PC-3 (cell line): Measurements from ENCODE around the gene LIF. TPM values are rescaled to one million over a fixed set of nuclear protein-coding genes. Genes with fewer than 3 reads are reported as not detected.

Experiments used
- ATAC-seq: fragments of 200-7000 bp; cut with Tn5 transposase; 2 replicates; pipeline ENCODE4 v1.9.1; 2020; ENCODE audit warnings: mild to moderate bottlenecking, moderate library complexity
- BruUV-seq: library from RNA; stranded (reverse); fragments of 400-500 nt; replicated peaks from 2 replicates; lab custom pipeline; 2021; lab: Mats Ljungman, UMichigan
- CTCF ChIA-PET: fragments of 300-600 bp; sonication (Branson Sonifier 250); formaldehyde crosslinking; loops from one replicate; lab custom pipeline; 2022; ENCODE audit warnings: antibody characterized with exemption; lab: Charles Lee
- POLR2A ChIA-PET: fragments of 300-600 bp; sonication (Branson Sonifier 250); formaldehyde crosslinking; loops from one replicate; lab custom pipeline; 2022; ENCODE audit warnings: antibody characterized with exemption; ENCODE audit not compliant: unreplicated experiment; lab: Charles Lee
- DNase-seq: peaks from one replicate; pipeline ENCODE4 v3.0.0-alpha.2; 2015
- H2AFZ ChIP-seq: fragments of 300-600 bp; sonication (generic); 2 replicates; pipeline ENCODE4 v1.6.0; 2016; ENCODE audit warnings: antibody characterized with exemption, low read length
- H3F3A ChIP-seq: fragments of 300-600 bp; sonication (generic); one replicate; pipeline ENCODE4 v1.6.0; 2017; ENCODE audit warnings: antibody characterized with exemption, low read length, control low read depth, mild to moderate bottlenecking; ENCODE audit not compliant: unreplicated experiment
- H3K27ac ChIP-seq: fragments of 300-600 bp; sonication (generic); 2 replicates; pipeline ENCODE4 v1.5.1; 2016; ENCODE audit warnings: mild to moderate bottlenecking, low read length
- H3K27me3 ChIP-seq: fragments of 300-600 bp; sonication (generic); 2 replicates; pipeline ENCODE4 v1.6.1; 2016; ENCODE audit warnings: low read length, mixed read lengths
- H3K36me3 ChIP-seq: fragments of 300-600 bp; sonication (generic); 2 replicates; pipeline ENCODE4 v1.6.1; 2016; ENCODE audit warnings: low read depth, mixed run types, low read length, mixed read lengths
- H3K4me1 ChIP-seq: fragments of 300-600 bp; sonication (generic); 2 replicates; pipeline ENCODE4 v1.5.1; 2016; ENCODE audit warnings: low read length; ENCODE audit not compliant: insufficient read depth
- H3K4me2 ChIP-seq: fragments of 300-600 bp; sonication (generic); 2 replicates; pipeline ENCODE4 v1.6.0; 2016; ENCODE audit warnings: low read length
- H3K4me3 ChIP-seq: fragments of 300-600 bp; sonication (generic); 2 replicates; pipeline ENCODE4 v1.5.1; 2016; ENCODE audit warnings: mild to moderate bottlenecking, low read length, mixed read lengths
- H3K79me2 ChIP-seq: fragments of 300-600 bp; sonication (generic); 2 replicates; pipeline ENCODE4 v1.6.1; 2017; ENCODE audit warnings: low read length, mixed read lengths
- H3K9ac ChIP-seq: fragments of 300-600 bp; sonication (generic); 2 replicates; pipeline ENCODE4 v1.6.0; 2016; ENCODE audit warnings: mild to moderate bottlenecking, low read length
- H3K9me2 ChIP-seq: fragments of 300-600 bp; sonication (generic); replicated peaks from 2 replicates; pipeline ENCODE4 v1.6.1; 2016; ENCODE audit warnings: mixed run types, low read length, mixed read lengths
- H3K9me3 ChIP-seq: fragments of 300-600 bp; sonication (generic); 2 replicates; pipeline ENCODE4 v1.6.1; 2016; ENCODE audit warnings: low read length, mixed read lengths
- H4K20me1 ChIP-seq: fragments of 300-600 bp; sonication (generic); 2 replicates; pipeline ENCODE4 v1.6.1; 2016; ENCODE audit warnings: low read length, mixed read lengths
- EZH2 ChIP-seq: fragments of 300-600 bp; sonication (generic); IDR thresholded peaks from one replicate; pipeline ENCODE4 v1.6.1; 2017; ENCODE audit warnings: antibody characterized with exemption, mild to moderate bottlenecking, low read length; ENCODE audit not compliant: unreplicated experiment
- EZH2phosphoT487 ChIP-seq: fragments of 300-600 bp; sonication (generic); IDR thresholded peaks from 2 replicates; pipeline ENCODE4 v1.6.1; 2018; ENCODE audit warnings: mild to moderate bottlenecking, antibody characterized with exemption, low read length, borderline replicate concordance
- intact Hi-C: fragments of 100-400 bp; cut with micrococcal nuclease; formaldehyde crosslinking; loops from 2 replicates; pipeline ENCODE4 v1.9.0; 2023
- total RNA-seq: library from RNA; depleted of rRNA; stranded (reverse); fragments of >200 nt; gene quantifications from 2 replicates; pipeline ENCODE4 v1.2.3, GENCODE V29; 2014
- TF ChIP-seq, protein P1 (sequence below): fragments of 300-600 bp; sonication (generic); conservative IDR thresholded peaks from 2 replicates; pipeline ENCODE4 v1.5.1; 2017; ENCODE audit warnings: antibody characterized with exemption, low read depth, mild to moderate bottlenecking, low read length

The LIF gene
- total RNA-seq, 1 experiment from 2014 or later: 64.1 TPM

DNA sequence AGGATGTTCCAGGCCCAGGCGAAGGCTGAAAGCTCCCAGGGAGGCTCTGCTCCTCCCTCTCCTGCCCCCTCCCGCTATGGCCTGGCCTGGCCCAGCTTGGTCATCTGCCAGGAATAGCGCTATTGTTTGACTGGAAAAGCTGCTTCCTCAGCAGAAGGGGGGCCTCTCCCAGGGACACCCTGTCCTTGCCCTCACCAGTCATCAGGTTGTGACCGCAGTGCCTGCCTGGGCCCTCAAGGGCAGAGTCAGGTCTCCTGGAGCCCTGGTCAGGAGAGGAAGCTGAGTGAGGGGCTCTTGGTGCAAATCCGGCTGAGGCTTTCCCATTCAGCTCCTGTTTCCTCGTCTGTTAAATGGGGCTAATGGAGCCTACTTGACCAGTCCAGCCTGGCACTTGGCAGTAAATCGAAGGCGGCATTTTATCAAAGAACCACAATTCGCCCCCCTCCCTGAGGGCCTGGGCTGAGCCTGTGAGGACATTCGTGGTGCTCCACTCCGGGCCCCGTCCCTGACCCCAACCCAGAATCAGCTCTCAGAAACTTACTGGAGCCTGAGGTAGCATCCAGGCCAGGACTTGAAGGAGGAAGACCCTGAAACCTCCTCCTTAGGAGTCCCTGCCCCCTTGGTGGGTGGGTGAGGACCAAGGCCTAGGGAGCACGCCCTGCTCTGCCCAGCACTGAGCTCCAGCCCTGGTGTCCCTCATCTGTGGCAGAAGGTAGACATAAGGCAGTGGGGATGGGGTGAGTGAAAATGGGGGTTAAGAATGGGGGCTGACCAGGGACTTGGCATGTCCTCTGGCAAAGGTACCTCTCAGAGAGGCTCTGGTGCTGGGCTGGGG, 44.7 kb upstream of the LIF start:
- Histone ChIP-seq H3K9me2 (no peaks in the 10 kb centered on the region), H3K27ac (peak overlapping the region; percentile 8; the same call in 1 of the 2 replicates), H3K4me3 (no peak overlapping the region), H3K9me3 (no peaks in the 10 kb centered on the region), H3K27me3 (no peaks in the 10 kb centered on the region), H3K79me2 (0 out of 2 replicates have a peak, but pooled peaks cover 3% of the 10 kb centered on the region), H2AFZ (no peak overlapping the region), H3K4me2 (no peak overlapping the region), H3K36me3 (peaks cover 3% of the 10 kb centered on the region; the same call in 1 of the 2 replicates), H3K4me1 (peaks cover 25% of the 10 kb centered on the region), H3K9ac (no peak overlapping the region), H3F3A (no peaks in the 10 kb centered on the region), H4K20me1 (no peaks in the 10 kb centered on the region)
- ChIA-PET CTCF (interaction anchor here (1.6 kb wide), 1 partner anchor 96 kb away, joined by 7 read pairs; the partner anchor contains the start of gene RNF215), POLR2A (no interaction called here)
- no TSS peak for BruUV-seq
- intact Hi-C loops: no loop called here
- ATAC-seq (no peak), DNase-seq (peak; percentile 62)
- no peak for TF ChIP-seq EZH2
- no peak for TF ChIP-seq EZH2phosphoT487
- TF ChIP-seq, protein P1, sequence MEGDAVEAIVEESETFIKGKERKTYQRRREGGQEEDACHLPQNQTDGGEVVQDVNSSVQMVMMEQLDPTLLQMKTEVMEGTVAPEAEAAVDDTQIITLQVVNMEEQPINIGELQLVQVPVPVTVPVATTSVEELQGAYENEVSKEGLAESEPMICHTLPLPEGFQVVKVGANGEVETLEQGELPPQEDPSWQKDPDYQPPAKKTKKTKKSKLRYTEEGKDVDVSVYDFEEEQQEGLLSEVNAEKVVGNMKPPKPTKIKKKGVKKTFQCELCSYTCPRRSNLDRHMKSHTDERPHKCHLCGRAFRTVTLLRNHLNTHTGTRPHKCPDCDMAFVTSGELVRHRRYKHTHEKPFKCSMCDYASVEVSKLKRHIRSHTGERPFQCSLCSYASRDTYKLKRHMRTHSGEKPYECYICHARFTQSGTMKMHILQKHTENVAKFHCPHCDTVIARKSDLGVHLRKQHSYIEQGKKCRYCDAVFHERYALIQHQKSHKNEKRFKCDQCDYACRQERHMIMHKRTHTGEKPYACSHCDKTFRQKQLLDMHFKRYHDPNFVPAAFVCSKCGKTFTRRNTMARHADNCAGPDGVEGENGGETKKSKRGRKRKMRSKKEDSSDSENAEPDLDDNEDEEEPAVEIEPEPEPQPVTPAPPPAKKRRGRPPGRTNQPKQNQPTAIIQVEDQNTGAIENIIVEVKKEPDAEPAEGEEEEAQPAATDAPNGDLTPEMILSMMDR: no peak

DNA sequence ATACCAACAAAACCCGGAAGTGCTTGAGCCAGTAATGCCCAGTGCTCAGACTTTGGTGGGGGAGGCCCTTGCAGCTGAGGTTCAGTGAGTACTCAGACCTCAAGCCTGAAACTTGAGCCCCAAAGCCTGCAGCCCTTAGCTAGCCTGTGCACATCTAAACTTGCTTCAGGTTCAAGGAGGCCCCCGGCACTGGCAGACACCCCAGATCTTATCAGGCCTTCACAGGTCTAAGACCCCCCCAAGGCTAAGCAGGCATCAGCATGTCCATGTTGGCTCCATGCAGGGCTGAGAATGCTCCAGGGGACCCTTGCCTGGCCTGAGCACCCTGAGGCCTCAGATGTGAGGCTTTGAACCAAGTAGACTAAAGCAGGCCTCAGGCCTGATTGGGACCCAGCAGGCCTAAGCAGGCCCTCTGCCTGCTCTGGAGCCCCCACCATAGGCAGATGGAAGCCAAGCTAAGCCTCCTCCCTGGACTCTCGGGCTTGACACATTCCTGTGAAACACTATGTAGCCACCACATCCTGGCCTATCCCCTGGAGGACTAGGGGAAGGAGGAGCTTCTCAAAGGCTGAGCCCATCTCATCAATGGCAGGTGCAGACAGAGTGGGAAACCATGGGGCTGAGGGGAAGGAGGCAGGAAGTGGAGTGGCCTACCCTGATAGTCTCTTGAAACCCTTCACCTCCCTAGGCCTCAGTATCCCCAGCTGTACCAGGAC, 43.9 kb upstream of the LIF start:
- BruUV-seq: no TSS peak
- peak; percentile 39 for DNase-seq
- Histone ChIP-seq H3K4me1 (peaks cover 25% of the 10 kb centered on the region), H3K4me3 (no peak overlapping the region), H3K27me3 (no peaks in the 10 kb centered on the region), H3F3A (no peaks in the 10 kb centered on the region), H3K9me2 (no peaks in the 10 kb centered on the region), H3K27ac (peak overlapping the region; percentile 8; the same call in 1 of the 2 replicates), H3K4me2 (no peak overlapping the region), H3K79me2 (0 out of 2 replicates have a peak, but pooled peaks cover 3% of the 10 kb centered on the region), H3K36me3 (peaks cover 3% of the 10 kb centered on the region; the same call in 1 of the 2 replicates), H2AFZ (no peak overlapping the region), H4K20me1 (no peaks in the 10 kb centered on the region), H3K9me3 (no peaks in the 10 kb centered on the region), H3K9ac (no peak overlapping the region)
- ATAC-seq: peak; percentile 14; the same call in 1 of the 2 replicates
- CTCF ChIA-PET: interaction anchor here (1.6 kb wide), 1 partner anchor 97 kb away, joined by 7 read pairs; the partner anchor contains the start of gene RNF215
- POLR2A ChIA-PET: interaction anchor here (0.6 kb wide), 1 partner anchor 36 kb away, joined by 8 read pairs; the partner anchor contains the start of gene TBC1D10A
- intact Hi-C loops: no loop called here
- TF ChIP-seq EZH2phosphoT487 (no peak), EZH2 (no peak)
- TF ChIP-seq, protein P1: no peak
